Gastroesophageal sphincter (tissue), 3 donors: Measurements from ENCODE around the gene ANKRD13B.

ENCODE experiments used
- CTCF ChIP-seq, 4 experiments: fragments of 200-600 bp in 2 of 4; fragments of 450-650 bp in 2 of 4; sonication (generic) in 1 of 4; IDR thresholded peaks; one replicate each; pipeline ENCODE4 v1.5.1; 2017 to 2019; ENCODE audit warnings: antibody characterized with exemption in 4 of 4, mild to moderate bottlenecking in 2 of 4, moderate library complexity in 2 of 4
- POLR2A ChIP-seq, 2 donors: fragments of 450-650 bp; IDR thresholded peaks; one replicate each; pipeline ENCODE4 v1.6.1; 2017; ENCODE audit warnings: antibody characterized with exemption in 2 of 2, mild to moderate bottlenecking in 2 of 2, moderate library complexity in 1 of 2

DNA sequence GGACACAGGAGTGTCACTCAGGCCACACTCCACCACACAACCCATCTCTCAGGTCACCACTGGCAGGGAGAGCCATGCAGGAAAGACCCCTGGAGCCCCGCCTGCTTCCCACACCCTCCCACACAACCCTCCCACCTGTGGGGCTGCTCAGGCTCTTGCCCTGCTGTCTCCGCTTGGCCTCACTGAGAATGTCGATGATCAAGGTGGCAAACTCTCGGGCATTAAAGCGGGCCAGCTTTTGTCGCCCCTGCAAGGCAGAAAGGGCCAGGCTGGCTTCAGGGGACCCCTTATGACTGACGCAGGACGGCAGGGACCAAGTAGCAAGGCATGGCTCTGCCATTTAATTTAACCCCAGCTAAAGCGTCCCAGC is 15.9 kb upstream of the ANKRD13B start:
- no peak for TF ChIP-seq CTCF (IDR thresholded peaks at IDR 0.05)
- no peak for TF ChIP-seq POLR2A (IDR thresholded peaks at IDR 0.05)
